ENCODE measurements around the gene PPP6R2. TPM values are rescaled to one million over a fixed set of nuclear protein-coding genes. Genes with fewer than 3 reads are reported as not detected.

PPP6R2 gene
- total RNA-seq, 1 donor from 2014 or later = 55.9 TPM

GRCh38 chr22:50346470-50346869, 3.3 kb downstream of the PPP6R2 start:
- no peak for DNase-seq (ENCODE audit: low read depth, low spot score)
- Mint-ChIP-seq H3K4me1 (peaks cover 7% of the 10 kb centered on the region), H3K27me3 (ENCODE audit: low read depth) (no peaks in the 10 kb centered on the region), H3K36me3 (ENCODE audit: low read depth) (no peaks in the 10 kb centered on the region), H3K4me3 (no peak overlapping the region), H3K27ac (ENCODE audit: unreplicated experiment) (no peak overlapping the region), H3K9me3 (no peaks in the 10 kb centered on the region)
- TF ChIP-seq CTCF (conservative IDR thresholded peaks at IDR 0.05) = no peak

GRCh38 chr22:50347157-50347556, 4.0 kb downstream of the PPP6R2 start:
- Mint-ChIP-seq H3K27me3 (ENCODE audit: low read depth) (no peaks in the 10 kb centered on the region), H3K9me3 (no peaks in the 10 kb centered on the region), H3K4me1 (peaks cover 5% of the 10 kb centered on the region), H3K27ac (ENCODE audit: unreplicated experiment) (no peak overlapping the region), H3K4me3 (no peak overlapping the region), H3K36me3 (ENCODE audit: low read depth) (no peaks in the 10 kb centered on the region)
- no peak for DNase-seq (ENCODE audit: low read depth, low spot score)
- TF ChIP-seq CTCF (conservative IDR thresholded peaks at IDR 0.05) = no peak

- Mint-ChIP-seq H3K4me3 (no peak overlapping the region), H3K4me1 (no peaks in the 10 kb centered on the region)
- no peak for DNase-seq (ENCODE audit: low read depth, low spot score)
Observed at GRCh38 chr22:50348058-50348457, 4.9 kb downstream of the PPP6R2 start.

GRCh38 chr22:50356186-50356585, 13.1 kb downstream of the PPP6R2 start:
- no peak for DNase-seq (ENCODE audit: low read depth, low spot score)
- H3K4me1 Mint-ChIP-seq = no peaks in the 10 kb centered on the region
- H3K9me3 Mint-ChIP-seq = no peaks in the 10 kb centered on the region
- H3K4me3 Mint-ChIP-seq = no peak overlapping the region
- H3K27ac Mint-ChIP-seq (ENCODE audit: unreplicated experiment) = no peak overlapping the region
- no peak for TF ChIP-seq CTCF (conservative IDR thresholded peaks at IDR 0.05)
- H3K27me3 Mint-ChIP-seq (ENCODE audit: low read depth) = no peaks in the 10 kb centered on the region
- H3K36me3 Mint-ChIP-seq (ENCODE audit: low read depth) = peaks cover 2% of the 10 kb centered on the region

More at GRCh38 chr22:50348058-50348457, 4.9 kb downstream of the PPP6R2 start:
- no peak for TF ChIP-seq CTCF (conservative IDR thresholded peaks at IDR 0.05)
- H3K27ac Mint-ChIP-seq (ENCODE audit: unreplicated experiment) = no peak overlapping the region
- H3K27me3 Mint-ChIP-seq (ENCODE audit: low read depth) = no peaks in the 10 kb centered on the region
- H3K36me3 Mint-ChIP-seq (ENCODE audit: low read depth) = no peaks in the 10 kb centered on the region
- no peaks in the 10 kb centered on the region for H3K9me3 Mint-ChIP-seq

GRCh38 chr22:50357222-50357621, 14.1 kb downstream of the PPP6R2 start:
- Mint-ChIP-seq H3K9me3 (no peaks in the 10 kb centered on the region), H3K27me3 (ENCODE audit: low read depth) (no peaks in the 10 kb centered on the region), H3K4me1 (peaks cover 5% of the 10 kb centered on the region), H3K4me3 (no peak overlapping the region), H3K36me3 (ENCODE audit: low read depth) (peaks cover 2% of the 10 kb centered on the region), H3K27ac (ENCODE audit: unreplicated experiment) (no peak overlapping the region)
- no peak for TF ChIP-seq CTCF (conservative IDR thresholded peaks at IDR 0.05)
- no peak for DNase-seq (ENCODE audit: low read depth, low spot score)

GRCh38 chr22:50357756-50358155, 14.6 kb downstream of the PPP6R2 start:
- Mint-ChIP-seq H3K4me1 (peaks cover 9% of the 10 kb centered on the region), H3K27me3 (ENCODE audit: low read depth) (no peaks in the 10 kb centered on the region), H3K27ac (ENCODE audit: unreplicated experiment) (no peak overlapping the region), H3K4me3 (no peak overlapping the region), H3K36me3 (ENCODE audit: low read depth) (peaks cover 2% of the 10 kb centered on the region), H3K9me3 (no peaks in the 10 kb centered on the region)
- no peak for TF ChIP-seq CTCF (conservative IDR thresholded peaks at IDR 0.05)
- no peak for DNase-seq (ENCODE audit: low read depth, low spot score)

Data from neural crest cell (in vitro differentiated cells).